HepG2 (cell line): ENCODE results near the gene RPS8.

Experiments used
- ARNTL ChIP-seq: sonication (generic); formaldehyde crosslinking; IDR thresholded peaks from 2 replicates; pipeline ENCODE4 v1.4.0; 2020; ENCODE audit warnings: mild to moderate bottlenecking, missing genetic modification reagents
- CREB1 ChIP-seq, 2 experiments: fragments of 450-650 bp in 1 of 2; IDR thresholded peaks; 2 replicates each; pipeline ENCODE4 v1.6.1; 2016 to 2017; ENCODE audit warnings: control low read depth in 1 of 2, mild to moderate bottlenecking in 1 of 2, missing compliant biosample characterization in 1 of 2, missing genetic modification characterization in 1 of 2
- HOXA3 ChIP-seq: sonication (generic); formaldehyde crosslinking; IDR thresholded peaks from 2 replicates; pipeline ENCODE4 v1.5.0; 2020; ENCODE audit warnings: missing genetic modification reagents
- SIN3A ChIP-seq: IDR thresholded peaks from 2 replicates; pipeline ENCODE4 v1.6.1; 2011; ENCODE audit warnings: low read depth, mild to moderate bottlenecking, control low read depth, low read length, borderline replicate concordance
- ZBTB20 ChIP-seq: sonication (generic); formaldehyde crosslinking; IDR thresholded peaks from 2 replicates; pipeline ENCODE4 v1.8.1; 2023; ENCODE audit warnings: missing genetic modification reagents, low read depth, mild to moderate bottlenecking, borderline replicate concordance
- ZKSCAN1 ChIP-seq: fragments of 150-350 bp; IDR thresholded peaks from 2 replicates; pipeline ENCODE4 v1.6.1; 2014; ENCODE audit warnings: low read length
- TF ChIP-seq, protein P1 (sequence below): sonication (generic); formaldehyde crosslinking; IDR thresholded peaks from 2 replicates; pipeline ENCODE4 v1.4.0; 2020; ENCODE audit warnings: missing genetic modification reagents, borderline replicate concordance
- TF ChIP-seq, protein P2 (sequence below): sonication (generic); formaldehyde crosslinking; IDR thresholded peaks from 2 replicates; pipeline ENCODE4 v1.4.0; 2020; ENCODE audit warnings: missing genetic modification reagents, mild to moderate bottlenecking, borderline replicate concordance
- TF ChIP-seq, protein P3 (sequence below): sonication (generic); formaldehyde crosslinking; conservative IDR thresholded peaks from 2 replicates; pipeline ENCODE4 v1.8.0; 2022; ENCODE audit warnings: missing genetic modification reagents
- TF ChIP-seq, protein P4 (sequence below): sonication (generic); formaldehyde crosslinking; IDR thresholded peaks from 2 replicates; pipeline ENCODE4 v1.4.0; 2020; ENCODE audit warnings: mild to moderate bottlenecking, missing genetic modification reagents

DNA sequence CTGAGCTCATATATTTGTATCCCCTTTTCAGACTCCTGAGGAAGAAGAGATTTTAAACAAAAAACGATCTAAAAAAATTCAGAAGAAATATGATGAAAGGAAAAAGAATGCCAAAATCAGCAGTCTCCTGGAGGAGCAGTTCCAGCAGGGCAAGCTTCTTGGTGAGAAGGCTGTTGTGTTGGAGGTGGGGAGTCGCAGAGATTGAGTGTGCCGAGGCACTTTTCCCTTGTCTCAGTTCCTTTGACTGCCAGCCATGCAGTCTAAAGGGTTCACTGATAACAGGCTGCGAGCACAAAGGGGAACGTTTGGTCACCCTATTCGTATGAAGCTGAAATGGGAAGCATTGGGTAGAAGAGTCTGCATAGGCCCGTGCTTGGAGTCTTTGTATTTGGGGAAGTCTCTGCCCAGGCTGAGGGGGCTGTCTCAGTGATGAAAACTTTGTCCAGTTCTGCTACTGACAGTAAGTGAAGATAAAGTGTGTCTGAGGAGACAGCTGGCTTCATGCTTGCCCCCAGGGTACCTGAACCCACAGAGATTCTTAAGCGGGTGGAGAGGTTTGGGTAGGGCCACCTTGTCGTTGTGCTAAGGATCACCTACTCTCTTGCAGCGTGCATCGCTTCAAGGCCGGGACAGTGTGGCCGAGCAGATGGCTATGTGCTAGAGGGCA, 2.8 kb downstream of the RPS8 start:
- TF ChIP-seq, protein P1, sequence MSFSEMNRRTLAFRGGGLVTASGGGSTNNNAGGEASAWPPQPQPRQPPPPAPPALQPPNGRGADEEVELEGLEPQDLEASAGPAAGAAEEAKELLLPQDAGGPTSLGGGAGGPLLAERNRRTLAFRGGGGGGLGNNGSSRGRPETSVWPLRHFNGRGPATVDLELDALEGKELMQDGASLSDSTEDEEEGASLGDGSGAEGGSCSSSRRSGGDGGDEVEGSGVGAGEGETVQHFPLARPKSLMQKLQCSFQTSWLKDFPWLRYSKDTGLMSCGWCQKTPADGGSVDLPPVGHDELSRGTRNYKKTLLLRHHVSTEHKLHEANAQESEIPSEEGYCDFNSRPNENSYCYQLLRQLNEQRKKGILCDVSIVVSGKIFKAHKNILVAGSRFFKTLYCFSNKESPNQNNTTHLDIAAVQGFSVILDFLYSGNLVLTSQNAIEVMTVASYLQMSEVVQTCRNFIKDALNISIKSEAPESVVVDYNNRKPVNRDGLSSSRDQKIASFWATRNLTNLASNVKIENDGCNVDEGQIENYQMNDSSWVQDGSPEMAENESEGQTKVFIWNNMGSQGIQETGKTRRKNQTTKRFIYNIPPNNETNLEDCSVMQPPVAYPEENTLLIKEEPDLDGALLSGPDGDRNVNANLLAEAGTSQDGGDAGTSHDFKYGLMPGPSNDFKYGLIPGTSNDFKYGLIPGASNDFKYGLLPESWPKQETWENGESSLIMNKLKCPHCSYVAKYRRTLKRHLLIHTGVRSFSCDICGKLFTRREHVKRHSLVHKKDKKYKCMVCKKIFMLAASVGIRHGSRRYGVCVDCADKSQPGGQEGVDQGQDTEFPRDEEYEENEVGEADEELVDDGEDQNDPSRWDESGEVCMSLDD (CRISPR knock-in tag) = no peak
- no peak for TF ChIP-seq CREB1 (IDR thresholded peaks at IDR 0.05)
- no peak for TF ChIP-seq CREB1 (CRISPR knock-in tag; IDR thresholded peaks at IDR 0.05)
- TF ChIP-seq, protein P2, sequence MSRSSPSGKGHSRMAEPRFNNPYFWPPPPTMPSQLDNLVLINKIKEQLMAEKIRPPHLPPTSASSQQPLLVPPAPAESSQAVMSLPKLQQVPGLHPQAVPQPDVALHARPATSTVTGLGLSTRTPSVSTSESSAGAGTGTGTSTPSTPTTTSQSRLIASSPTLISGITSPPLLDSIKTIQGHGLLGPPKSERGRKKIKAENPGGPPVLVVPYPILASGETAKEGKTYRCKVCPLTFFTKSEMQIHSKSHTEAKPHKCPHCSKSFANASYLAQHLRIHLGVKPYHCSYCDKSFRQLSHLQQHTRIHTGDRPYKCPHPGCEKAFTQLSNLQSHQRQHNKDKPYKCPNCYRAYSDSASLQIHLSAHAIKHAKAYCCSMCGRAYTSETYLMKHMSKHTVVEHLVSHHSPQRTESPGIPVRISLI = no peak
- TF ChIP-seq, protein P3, sequence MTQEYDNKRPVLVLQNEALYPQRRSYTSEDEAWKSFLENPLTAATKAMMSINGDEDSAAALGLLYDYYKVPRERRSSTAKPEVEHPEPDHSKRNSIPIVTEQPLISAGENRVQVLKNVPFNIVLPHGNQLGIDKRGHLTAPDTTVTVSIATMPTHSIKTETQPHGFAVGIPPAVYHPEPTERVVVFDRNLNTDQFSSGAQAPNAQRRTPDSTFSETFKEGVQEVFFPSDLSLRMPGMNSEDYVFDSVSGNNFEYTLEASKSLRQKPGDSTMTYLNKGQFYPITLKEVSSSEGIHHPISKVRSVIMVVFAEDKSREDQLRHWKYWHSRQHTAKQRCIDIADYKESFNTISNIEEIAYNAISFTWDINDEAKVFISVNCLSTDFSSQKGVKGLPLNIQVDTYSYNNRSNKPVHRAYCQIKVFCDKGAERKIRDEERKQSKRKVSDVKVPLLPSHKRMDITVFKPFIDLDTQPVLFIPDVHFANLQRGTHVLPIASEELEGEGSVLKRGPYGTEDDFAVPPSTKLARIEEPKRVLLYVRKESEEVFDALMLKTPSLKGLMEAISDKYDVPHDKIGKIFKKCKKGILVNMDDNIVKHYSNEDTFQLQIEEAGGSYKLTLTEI (CRISPR knock-in tag) = no peak
- no peak for TF ChIP-seq ARNTL
- TF ChIP-seq HOXA3 = no peak
- no peak for TF ChIP-seq SIN3A
- TF ChIP-seq, protein P4, sequence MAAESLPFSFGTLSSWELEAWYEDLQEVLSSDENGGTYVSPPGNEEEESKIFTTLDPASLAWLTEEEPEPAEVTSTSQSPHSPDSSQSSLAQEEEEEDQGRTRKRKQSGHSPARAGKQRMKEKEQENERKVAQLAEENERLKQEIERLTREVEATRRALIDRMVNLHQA = no peak
- TF ChIP-seq ZBTB20 (CRISPR knock-in tag) = no peak
- TF ChIP-seq ZKSCAN1 = no peak
